Epithelial cell of proximal tubule (primary cell): ENCODE results near the gene RHOC. TPM values are rescaled to one million over a fixed set of nuclear protein-coding genes. Genes with fewer than 3 reads are reported as not detected.

Experiments
- DNase-seq: peaks from one replicate; pipeline ENCODE4 v3.0.0-alpha.2; 2011; ENCODE audit warnings: low read depth
- H3K4me3 ChIP-seq: 2 replicates; pipeline ENCODE4 v1.5.1; 2011; ENCODE audit warnings: low read depth, mild to moderate bottlenecking, low read length
- CTCF ChIP-seq: conservative IDR thresholded peaks from 2 replicates; pipeline ENCODE4 v1.5.1; 2012; ENCODE audit warnings: low read depth, mild to moderate bottlenecking, low read length
- total RNA-seq: library from RNA; depleted of rRNA; stranded (reverse); fragments of >200 nt; gene quantifications from 2 replicates; pipeline ENCODE4 v1.2.3, GENCODE V29; 2015

The RHOC gene
- total RNA-seq, 1 donor from 2014 or later, result 1,011 TPM

- H3K4me3 ChIP-seq, result peak overlapping the region; percentile 13
- DNase-seq, result peak; percentile 75
- TF ChIP-seq CTCF, result no peak
Observed at GRCh38 chr1:112700290-112701226, 6.4 kb downstream of the RHOC start.

GRCh38 chr1:112699425-112700144 lies 7.3 kb downstream of the RHOC start:
- no peak for DNase-seq
- no peak overlapping the region for H3K4me3 ChIP-seq
- TF ChIP-seq CTCF, result no peak

- no peak overlapping the region for H3K4me3 ChIP-seq
- no peak for DNase-seq
- no peak for TF ChIP-seq CTCF
Observed at GRCh38 chr1:112698366-112699310, 8.3 kb downstream of the RHOC start.

GRCh38 chr1:112697781-112698201 lies 9.1 kb downstream of the RHOC start:
- no peak overlapping the region for H3K4me3 ChIP-seq
- TF ChIP-seq CTCF, result no peak
- DNase-seq, result no peak

GRCh38 chr1:112696578-112697314 lies 10.2 kb downstream of the RHOC start:
- no peak overlapping the region for H3K4me3 ChIP-seq
- DNase-seq, result no peak
- no peak for TF ChIP-seq CTCF

- H3K4me3 ChIP-seq, result no peak overlapping the region
- no peak for TF ChIP-seq CTCF
- DNase-seq, result no peak
Observed at GRCh38 chr1:112695276-112695675, 11.7 kb downstream of the RHOC start.
